ENCODE results near the gene FGGY.
A peak's percentile ranks its signal among the peaks of the same experiment; 100 is the strongest.
"Not testable (repeated sequence)": the region's sequence is repeated elsewhere in the genome, so short reads cannot be mapped to it uniquely, and the experiment has no call there.

Gene FGGY

DNA sequence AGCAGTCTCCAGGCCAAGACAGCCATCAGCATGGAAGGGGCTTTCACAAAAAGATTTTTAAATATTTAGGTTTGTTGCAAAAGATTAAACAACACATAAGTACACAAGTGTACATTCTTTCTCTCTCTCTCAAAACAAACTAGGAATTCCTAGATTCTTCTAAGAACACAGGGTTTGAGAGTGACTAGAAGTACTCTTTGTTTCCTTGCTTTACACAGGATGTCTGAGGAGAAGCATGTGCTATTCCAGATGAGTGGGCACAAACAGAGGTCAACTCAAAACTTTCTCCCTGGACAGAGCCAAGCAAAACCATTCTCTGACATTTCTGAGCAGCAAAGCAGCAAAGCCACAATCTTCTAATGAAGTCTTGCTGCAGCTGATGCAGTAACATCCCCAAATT, 307.3 kb downstream of the FGGY start:
- no peak for DNase-seq

DNA sequence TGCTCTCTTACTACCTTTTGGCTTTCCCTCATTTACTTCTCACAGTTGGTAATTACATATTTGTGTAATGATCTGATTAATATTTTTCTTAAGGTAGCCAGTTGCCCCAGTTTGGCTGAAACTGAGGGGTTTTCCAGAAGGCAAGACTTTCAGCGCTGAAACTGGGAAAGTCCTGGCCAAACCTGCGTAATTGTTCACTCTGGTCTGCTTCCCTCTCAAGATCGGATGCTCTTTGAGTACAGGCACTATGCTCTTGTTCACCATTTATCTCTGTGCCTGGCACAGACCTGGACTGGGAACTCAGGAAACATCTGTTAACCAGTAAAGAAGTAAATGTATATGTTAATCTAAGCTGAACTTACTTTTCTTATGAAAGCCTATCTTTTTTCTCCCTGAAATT, 308.3 kb downstream of the FGGY start:
- DNase-seq, result no peak

DNA sequence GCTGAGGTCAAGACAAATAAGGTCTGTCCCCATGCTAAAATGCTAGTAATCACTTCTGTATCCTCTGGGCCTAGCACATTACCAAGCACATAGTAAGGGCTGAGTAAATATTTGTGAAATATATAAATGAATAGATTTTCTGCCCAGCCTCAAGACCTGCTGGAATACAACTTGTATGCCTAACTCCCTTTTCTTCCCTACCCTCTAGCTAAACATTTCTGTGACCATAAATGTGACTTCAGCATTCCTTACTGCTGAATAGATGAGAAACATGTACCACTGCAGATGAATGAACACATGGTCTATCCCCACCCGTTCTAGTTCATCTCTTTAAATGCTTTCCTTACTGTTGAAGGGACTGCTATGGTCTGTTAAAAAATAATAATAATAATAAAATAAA, 308.9 kb downstream of the FGGY start:
- no peak for DNase-seq

DNA sequence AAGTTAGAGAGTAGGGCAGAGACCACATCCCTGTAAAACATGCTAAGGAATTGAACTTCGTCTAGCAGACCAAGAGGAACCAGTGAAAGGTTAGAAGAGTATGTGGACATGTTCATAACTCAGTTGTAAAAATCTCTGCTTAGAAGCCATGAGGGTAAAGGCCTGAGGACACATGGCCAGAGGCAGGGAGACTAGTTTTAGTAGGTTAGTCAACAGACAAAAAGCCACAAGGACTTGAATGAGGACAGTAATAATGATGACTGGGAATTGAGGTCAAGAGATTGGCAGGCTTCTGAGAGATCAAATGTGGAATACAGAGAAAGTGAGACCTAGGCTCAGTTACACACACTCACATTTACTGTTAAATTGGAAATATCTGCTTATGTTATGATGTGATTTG, 312.4 kb downstream of the FGGY start:
- DNase-seq, result no peak

DNA sequence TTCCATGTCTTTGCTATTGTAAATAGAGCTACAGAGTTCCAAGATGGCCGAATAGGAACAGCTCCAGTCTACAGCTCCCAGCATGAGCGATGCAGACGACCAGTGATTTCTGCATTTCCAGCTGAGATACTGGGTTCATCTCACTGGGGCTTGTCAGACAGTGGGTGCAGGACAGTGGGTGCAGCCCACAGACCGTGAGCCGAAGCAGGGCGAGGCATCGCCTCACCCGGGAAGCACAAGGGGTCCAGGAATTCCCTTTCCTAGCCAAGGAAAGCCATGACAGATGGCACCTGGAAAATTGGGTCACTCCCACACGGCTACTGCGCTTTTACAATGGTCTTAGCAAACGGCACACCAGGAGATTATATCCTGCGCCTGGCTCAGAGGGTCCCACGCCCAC, 313.6 kb downstream of the FGGY start:
- not testable (repeated sequence) for DNase-seq

DNA sequence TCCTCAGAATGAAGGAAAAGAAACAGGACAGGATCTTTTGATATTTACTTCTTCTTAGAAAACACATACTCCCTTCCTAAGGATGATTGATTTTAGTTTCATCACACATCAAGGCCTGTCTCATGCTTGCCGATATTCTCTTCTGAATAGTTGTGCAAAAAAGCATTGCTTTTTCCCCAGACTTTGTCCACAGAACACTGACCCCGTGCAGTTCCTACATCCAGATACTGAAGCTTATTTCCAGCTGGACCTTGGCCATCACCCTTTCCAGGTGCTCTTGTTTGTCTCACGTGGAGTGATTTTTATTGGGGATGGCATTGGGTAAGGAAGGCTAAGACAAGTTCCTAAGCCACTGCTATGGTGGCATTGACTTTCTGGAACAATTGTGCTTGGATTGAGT, 320.5 kb downstream of the FGGY start:
- no peak for DNase-seq

DNA sequence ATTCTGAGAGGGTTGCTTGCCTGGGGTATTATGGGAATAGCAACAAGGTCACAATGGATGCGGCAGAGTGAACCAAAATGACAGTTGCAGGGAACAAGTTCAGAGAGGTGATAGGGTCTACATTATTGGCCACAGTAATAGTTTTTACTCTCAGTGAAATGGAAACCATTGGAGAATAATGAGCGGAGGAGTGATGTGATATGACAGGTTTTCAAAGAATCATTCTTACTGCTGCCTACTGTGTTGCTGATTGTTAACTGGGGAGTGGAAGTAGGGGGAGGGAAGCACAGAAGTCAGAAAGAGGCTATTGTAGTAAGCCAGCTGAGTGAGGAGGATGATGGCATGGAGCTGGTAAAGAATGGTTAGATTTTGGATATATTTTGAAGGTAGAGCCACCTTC, 322.7 kb downstream of the FGGY start:
- DNase-seq, result no peak

DNA sequence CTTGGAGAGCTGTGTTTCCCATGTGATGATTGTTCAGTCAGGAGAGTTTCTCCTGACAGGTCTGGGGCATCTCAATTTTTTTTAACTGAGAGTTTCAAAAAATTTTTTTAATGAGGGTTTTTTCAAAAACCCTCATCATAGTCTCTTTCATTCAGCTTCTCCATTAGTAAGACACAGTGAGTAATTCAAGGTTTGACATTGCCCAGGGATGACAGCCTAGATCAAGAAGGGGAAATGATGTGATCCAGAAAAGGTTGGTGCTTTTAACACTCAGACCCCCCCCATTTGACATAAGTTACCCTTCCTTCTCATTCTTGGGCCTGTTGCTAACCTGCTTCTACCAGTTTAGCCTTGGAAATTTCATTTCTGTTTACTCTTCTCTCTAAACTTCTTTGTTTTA, 328.5 kb downstream of the FGGY start:
- DNase-seq, result no peak

DNA sequence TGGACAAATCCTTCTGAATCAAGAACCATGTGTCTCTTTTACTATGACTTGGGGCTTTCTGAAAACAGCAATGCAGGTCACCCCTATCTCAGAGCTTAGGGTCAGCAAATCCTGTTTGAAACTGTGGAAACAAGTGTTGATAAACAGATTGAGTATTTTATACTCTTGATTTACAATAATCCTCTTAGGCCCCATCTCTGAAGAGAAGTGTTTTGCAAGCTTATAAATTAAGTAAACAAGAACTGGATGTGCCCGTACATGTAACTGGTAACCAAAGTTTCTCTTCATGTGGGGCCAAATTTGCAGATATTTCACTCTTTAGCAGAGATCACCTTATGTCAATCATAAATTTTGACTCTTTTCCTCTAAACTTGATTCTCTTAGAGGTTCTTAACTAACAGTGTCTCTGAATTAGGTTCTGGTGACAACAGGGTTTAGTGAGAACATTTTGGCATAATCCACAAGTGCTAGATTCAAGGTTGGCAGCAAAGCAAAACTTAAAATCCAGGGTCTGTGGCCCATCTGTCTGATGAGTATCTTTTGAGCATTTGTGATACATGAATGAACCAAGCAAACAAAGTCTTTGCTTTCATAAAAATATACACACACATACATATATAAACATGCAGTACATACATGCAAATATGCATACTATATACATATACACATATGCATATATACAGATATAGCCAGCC, 334.8 kb downstream of the FGGY start:
- no peak for DNase-seq

DNA sequence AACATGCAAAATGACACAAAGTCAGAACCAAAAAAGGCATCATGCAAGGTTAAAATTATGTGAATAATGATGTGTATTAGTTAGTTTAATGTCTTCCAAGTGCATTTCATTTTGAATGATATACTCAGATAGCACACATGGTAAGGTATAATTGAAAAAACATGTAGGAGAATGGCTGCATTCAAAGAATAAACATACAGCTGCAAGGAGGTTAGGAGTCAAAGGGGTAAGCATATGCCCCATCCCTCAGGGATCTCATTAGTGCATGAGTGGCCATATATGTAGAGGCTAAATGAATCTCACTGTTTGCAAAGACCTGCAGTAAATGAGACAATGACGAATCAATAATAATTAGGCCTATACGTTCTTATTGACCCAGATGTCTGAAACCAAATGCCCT, 338.2 kb downstream of the FGGY start:
- no peak for DNase-seq

DNA sequence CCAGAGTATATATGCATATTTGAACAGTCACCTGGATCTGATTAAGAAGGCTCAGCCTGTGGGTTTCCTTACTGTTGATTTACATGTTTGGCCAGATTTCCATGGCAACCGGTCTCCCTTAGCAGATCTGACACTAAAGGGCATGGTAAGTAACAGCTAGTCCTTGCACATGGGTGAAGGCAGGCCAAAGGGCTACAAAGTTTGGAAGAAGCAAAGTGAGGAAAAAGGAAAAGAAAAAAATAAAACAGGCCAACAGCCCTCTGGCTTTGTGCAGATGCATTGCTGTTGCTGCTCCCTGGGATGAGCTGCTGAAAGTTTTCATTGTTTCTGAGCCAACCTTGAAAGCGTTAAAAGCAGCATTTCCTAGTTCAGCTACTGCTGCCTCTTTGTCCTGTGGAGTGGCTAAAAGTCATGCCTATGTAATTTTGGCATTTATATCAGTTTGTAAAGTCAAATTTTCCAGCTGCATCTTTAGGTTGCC, 341.4 kb downstream of the FGGY start:
- no peak for DNase-seq

DNA sequence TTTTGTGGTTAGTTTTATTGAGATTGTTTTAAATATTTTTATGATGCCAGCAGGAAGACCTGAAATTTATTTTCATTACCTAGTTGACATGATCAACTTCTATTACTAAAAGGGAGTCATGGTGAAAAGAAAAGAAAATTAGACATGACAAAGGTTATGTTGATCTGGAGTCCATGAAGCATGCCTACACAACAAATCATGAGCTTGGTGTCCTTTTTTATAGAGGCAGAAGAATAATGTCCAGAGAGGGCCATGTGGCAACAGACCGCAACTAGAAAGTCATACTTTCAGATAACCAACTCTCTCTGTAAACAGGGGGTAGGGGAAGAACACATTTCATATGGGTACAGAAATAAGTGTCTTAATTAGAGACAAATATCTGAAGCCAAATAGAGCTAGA, 342.4 kb downstream of the FGGY start:
- no peak for DNase-seq

DNA sequence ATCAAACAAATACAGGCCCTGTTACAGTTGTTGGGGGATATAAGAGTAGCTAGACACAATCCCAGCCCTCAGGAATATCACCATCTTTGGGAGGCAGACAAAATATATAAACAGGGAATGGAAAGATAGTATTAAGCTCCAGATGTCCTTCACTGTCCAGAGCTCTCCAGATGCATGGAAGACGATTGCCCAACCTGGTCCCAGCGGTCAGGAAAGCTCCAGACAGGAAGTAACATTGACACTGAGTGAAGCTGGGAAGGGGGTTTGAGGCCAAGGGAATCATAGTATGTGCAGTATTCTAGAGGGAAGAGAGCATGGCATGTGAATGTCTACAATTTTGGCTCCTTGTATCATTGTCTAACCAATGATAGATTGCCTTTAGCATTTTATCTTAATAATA, 344.0 kb downstream of the FGGY start:
- no peak for DNase-seq

DNA sequence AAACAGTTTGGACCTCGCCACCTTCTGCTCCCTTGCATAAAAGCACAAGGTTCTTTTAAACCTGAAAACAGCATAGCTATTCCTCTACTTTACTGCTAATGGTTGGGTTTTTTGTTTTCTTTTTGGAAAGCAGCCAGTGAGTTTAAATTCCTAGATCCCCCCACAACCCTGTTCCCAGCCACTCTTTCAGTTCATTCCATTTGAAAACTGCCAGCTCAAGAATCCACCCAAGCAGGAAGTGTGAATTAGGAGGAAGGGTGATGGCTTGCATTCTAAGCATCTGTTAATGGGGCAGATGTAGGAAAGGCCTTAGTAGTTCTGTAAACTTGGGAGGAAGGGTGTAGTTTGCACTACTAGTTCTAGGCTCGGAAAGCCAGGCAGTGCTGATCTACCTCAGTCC, 344.9 kb downstream of the FGGY start:
- no peak for DNase-seq

DNA sequence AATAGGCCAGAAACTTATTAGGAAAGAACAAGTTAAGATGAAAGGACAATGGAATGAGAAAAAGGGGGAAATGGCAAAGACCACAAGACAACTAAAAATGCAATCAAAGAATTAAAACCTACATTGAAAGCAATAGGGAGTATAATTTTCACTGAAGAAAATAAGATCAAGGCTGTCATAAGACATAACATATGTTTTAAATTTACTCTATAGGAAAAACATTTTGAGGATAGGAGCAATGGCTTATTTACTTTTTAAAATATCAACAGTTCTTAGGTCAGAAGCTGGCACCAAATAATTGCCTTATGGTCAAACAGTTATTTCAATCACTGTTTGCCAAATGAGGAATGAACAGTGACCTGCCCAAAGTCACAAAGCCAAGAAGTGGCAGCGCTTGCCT, 346.6 kb downstream of the FGGY start:
- no peak for DNase-seq

DNA sequence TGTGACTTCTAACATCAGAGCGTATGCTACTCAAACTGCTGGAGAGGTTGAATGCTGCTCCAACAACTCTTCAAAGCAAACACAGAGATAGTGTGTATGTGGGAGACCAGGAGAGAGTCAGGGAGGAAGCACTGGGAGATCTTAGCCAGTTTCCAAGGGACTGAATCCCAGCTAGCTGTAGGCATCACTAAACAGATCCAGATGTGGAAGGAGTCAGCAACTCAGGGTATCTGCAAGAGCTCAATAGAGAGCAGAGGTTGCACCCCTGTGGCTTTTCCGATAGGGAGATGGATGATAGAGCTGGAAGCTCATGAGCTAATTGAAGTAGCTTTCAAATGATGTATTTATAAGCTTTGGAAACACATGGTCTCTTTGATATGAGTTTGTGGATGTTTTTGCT, 349.0 kb downstream of the FGGY start:
- no peak for DNase-seq

DNA sequence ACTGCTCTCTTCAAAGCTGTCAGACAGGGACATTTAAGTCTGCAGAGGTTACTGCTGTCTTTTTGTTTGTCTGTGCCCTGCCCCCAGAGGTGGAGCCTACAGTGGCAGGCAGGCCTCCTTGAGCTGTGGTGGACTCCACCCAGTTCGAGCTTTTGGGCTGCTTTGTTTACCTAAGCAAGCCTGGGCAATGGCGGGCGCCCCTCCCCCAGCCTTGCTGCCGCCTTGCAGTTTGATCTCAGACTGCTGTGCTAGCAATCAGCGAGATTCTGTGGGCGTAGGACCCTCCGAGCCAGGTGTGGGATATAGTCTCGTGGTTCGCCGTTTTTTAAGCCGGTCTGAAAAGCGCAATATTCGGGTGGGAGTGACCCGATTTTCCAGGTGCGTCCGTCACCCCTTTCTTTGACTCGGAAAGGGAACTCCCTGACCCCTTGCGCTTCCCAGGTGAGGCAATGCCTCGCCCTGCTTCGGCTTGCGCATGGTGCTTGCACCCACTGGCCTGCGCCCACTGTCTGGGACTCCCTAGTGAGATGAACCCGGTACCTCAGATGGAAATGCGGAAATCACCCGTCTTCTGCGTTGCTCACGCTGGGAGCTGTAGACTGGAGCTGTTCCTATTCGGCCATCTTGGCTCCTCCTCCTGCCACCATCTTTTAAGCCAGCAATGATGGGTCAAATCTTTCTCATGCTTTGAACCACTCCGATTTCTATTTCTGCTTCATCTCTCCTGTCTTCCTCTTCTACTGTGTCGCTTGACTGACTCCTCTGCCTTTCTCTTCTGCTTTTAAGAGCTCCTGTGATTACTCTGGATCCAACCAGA, 356.5 kb downstream of the FGGY start:
- not testable (repeated sequence) for DNase-seq

DNA sequence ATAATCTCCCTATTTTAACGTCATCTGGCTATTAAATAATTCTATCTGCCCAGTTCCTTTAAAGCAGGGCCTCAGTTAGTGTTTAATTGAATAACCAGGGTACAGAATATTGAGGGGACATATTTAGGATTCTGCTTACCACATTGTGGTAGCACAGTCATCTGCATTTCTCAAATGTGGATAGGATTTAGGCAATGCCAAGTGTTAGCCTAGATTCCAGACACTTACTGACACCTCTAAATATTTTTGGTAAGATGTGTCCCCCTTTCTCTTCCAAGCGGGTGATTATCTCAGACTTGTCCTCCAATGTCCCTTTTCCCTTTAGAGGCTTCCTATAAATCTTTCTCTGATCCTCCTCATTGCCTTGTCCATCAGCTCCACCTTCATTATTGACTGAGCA, 357.1 kb downstream of the FGGY start:
- DNase-seq, result no peak

DNA sequence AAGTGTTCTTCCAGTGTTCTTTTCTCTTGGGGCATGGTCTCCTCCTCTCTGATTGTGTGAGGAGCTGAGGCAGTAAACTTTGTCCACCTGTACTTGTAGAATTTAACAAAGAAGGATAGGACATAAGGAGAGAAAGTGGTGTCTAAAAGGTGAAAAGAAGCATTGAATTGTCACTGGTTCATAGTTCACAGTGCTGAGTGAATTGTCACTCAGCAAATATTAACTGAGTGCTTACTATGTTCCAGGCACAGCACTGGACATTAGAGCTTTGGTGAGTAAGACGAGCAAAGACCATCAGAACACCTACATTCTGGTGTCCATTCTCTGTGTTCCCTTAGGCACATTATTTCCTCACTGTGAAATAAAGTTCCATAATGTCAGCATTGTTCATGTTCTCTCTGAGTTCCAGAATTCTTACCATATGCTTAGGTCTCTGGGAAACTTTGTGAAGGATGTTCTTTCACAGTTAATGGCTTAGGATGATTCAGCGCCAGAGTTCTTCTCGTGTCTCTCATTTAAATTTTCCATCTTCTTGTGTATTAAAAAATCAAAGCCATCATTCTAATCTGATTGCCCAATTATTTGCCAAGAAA, 361.1 kb downstream of the FGGY start:
- no peak for DNase-seq

DNA sequence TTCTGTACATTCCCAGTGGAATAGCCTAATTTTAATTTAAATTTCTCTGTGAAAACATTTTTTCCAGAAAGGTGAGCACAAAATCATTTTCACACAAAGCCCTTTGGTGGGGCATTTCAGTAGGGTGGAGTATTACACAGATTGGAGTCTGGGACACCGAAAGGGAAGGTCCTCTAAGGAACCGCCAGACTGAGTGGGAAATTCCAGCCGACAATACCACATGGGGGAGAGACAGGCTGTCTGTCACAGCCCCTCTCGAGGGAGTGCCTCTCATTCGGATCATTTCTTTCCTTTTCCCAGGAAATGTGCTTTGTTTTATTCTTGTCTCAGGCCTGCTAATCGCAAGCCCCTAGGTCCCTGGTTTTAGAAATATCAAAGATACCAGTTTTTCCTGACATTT, 367.3 kb downstream of the FGGY start:
- DNase-seq, result no peak

DNA sequence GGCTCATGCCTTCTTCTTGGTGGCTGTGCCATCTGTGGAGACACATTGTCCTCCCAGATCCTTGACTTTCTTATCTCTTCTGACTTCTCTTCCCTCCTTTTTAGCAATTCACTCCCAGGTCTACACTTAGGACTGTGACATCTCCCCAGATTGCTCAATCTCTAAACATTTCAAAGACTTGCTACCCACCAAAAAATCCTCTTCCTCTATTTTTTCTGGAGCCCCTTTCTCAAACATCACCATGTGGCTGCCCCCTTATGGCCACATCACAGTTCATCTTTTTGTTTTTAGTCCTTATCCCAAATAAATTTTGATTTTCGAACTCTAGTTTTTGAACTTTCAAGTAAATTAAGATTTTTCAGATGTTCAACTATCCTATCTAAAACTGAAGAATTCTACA, 369.2 kb downstream of the FGGY start:
- DNase-seq, result no peak

DNA sequence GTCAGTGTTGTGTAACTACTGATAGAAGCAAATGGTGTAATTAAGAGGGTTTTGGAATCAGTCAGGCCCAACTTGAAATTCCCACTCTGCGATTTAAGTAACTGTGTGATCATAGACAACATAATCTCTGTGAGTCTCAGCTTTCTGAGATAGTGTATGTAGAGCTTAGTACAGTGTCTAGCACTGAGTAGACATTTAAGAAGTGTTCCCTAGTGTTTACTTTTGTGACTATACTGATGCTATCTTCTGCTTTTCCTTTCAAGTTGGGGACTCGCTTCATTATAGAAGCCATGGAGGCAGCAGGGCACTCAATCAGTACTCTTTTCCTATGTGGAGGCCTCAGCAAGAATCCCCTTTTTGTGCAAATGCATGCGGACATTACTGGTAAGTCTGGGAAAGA, 370.1 kb downstream of the FGGY start:
- DNase-seq, result no peak

DNA sequence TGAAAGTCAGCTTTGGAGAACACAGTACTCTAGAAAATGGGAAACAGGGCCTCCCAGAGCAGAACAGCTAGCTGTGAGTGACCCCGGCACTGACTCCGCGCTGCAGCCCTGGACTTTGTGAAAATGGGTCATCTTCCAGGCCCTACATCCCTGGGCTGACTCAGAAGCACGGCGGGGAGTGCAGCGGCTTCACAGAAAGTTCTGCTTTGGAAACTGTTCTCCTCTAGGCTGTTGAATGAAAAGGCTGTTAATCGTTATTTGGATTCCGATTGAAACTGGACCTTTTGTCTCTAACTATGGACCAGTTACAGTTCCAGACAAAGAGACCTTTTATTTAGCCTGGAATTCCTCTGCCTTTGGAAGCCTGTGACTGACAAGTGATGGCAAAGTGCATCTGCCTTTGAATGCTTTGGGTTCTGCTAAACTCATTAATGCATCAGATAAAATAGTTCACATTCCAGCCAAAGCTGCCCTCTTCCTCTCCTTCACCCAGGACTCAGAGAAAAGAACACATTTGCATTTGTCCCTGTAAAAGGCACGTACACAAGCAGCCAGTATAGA, 372.9 kb downstream of the FGGY start:
- no peak for DNase-seq

DNA sequence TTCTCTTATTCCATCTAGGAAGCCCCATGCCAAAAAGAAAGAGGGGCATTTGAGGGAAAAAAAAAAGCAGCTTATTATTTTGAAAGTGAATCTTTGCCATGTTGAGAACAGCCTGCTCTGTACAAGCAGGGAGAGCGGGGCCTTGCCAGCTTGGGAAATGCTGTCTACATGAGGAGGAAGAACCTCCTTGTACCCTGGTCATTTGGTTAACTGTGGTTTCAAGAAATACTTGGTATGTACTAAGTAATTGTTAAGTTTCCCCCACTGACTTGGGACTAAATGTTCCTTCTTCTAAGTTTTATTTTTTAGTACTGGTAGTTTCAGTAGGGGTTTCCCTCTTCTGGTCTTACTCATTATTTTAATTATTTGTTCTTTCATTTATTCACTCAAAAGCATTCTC, 373.8 kb downstream of the FGGY start:
- DNase-seq, result peak; percentile 30

Data from inflammatory macrophage treated with lipopolysaccharide for 4 hours (primary cell).